ENCODE results near the gene CDH23.

CDH23 gene

GRCh38 chr10:71537681-71538080, 141.0 kb downstream of the CDH23 start:
- DNase-seq (ENCODE audit: low read depth in 2 of 2) = no peak

GRCh38 chr10:71538608-71539260, 142.0 kb downstream of the CDH23 start:
- no peak for DNase-seq (ENCODE audit: low read depth in 2 of 2)

GRCh38 chr10:71539442-71540118, 142.9 kb downstream of the CDH23 start:
- no peak for DNase-seq (ENCODE audit: low read depth in 2 of 2)

- no peak for DNase-seq (ENCODE audit: low read depth in 2 of 2)
These were observed 145.8 kb downstream of the CDH23 start for GRCh38 chr10:71542478-71542877.

- no peak for DNase-seq (ENCODE audit: low read depth in 2 of 2)
These were observed 147.0 kb downstream of the CDH23 start for GRCh38 chr10:71543608-71544170.

GRCh38 chr10:71545001-71545400, 148.3 kb downstream of the CDH23 start:
- no peak for DNase-seq (ENCODE audit: low read depth in 2 of 2)

- DNase-seq (ENCODE audit: low read depth in 2 of 2) = no peak
These were observed 149.5 kb downstream of the CDH23 start for GRCh38 chr10:71546220-71546619.

GRCh38 chr10:71547312-71547711, 150.6 kb downstream of the CDH23 start:
- no peak for DNase-seq (ENCODE audit: low read depth in 2 of 2)

- DNase-seq (ENCODE audit: low read depth in 2 of 2) = no peak
These were observed 151.4 kb downstream of the CDH23 start for GRCh38 chr10:71547876-71548846.

GRCh38 chr10:71549766-71550533, 153.2 kb downstream of the CDH23 start:
- no peak for DNase-seq (ENCODE audit: low read depth in 2 of 2)

GRCh38 chr10:71550628-71551027, 153.9 kb downstream of the CDH23 start:
- DNase-seq (ENCODE audit: low read depth in 2 of 2) = no peak

- no peak for DNase-seq (ENCODE audit: low read depth in 2 of 2)
These were observed 155.2 kb downstream of the CDH23 start for GRCh38 chr10:71551970-71552369.

- DNase-seq (ENCODE audit: low read depth in 2 of 2) = no peak
These were observed 156.7 kb downstream of the CDH23 start for GRCh38 chr10:71553432-71553831.

GRCh38 chr10:71554671-71555070, 158.0 kb downstream of the CDH23 start:
- DNase-seq (ENCODE audit: low read depth in 2 of 2) = no peak

- no peak for DNase-seq (ENCODE audit: low read depth in 2 of 2)
These were observed 158.5 kb downstream of the CDH23 start for GRCh38 chr10:71555087-71555723.

GRCh38 chr10:71555724-71556119, 159.0 kb downstream of the CDH23 start:
- DNase-seq (ENCODE audit: low read depth in 2 of 2) = no peak

GRCh38 chr10:71558991-71559390, 162.3 kb downstream of the CDH23 start:
- DNase-seq (ENCODE audit: low read depth in 2 of 2) = no peak

GRCh38 chr10:71561003-71561574, 164.4 kb downstream of the CDH23 start:
- no peak for DNase-seq (ENCODE audit: low read depth in 2 of 2)

- no peak for DNase-seq (ENCODE audit: low read depth in 2 of 2)
These were observed 165.5 kb downstream of the CDH23 start for GRCh38 chr10:71562181-71562580.

GRCh38 chr10:71562904-71563303, 166.2 kb downstream of the CDH23 start:
- no peak for DNase-seq (ENCODE audit: low read depth in 2 of 2)
